Smooth muscle cell (in vitro differentiated cells): ENCODE results near the gene DAP. TPM values are rescaled to one million over a fixed set of nuclear protein-coding genes. Genes with fewer than 3 reads are reported as not detected.

Source experiments
- DNase-seq: peaks from one replicate; lab custom pipeline; 2025; ENCODE audit not compliant: unreplicated experiment; lab: John Stamatoyannopoulos, UW
- H2AFZ ChIP-seq: fragments of 200-600 bp; sonication (generic); 2 replicates; pipeline ENCODE4 v1.6.0; 2016; ENCODE audit warnings: antibody characterized with exemption, low read depth, mild to moderate bottlenecking
- H3F3A ChIP-seq: fragments of 200-600 bp; sonication (generic); 2 replicates; pipeline ENCODE4 v1.6.0; 2017; ENCODE audit warnings: antibody characterized with exemption, low read depth
- H3K27ac ChIP-seq: fragments of 200-600 bp; sonication (generic); 2 replicates; pipeline ENCODE4 v1.5.1; 2016; ENCODE audit warnings: low read depth, mild to moderate bottlenecking
- H3K27me3 ChIP-seq: fragments of 200-600 bp; sonication (generic); 2 replicates; pipeline ENCODE4 v1.6.1; 2016; ENCODE audit warnings: low read depth, mild to moderate bottlenecking
- H3K36me3 ChIP-seq: fragments of 200-600 bp; sonication (generic); 2 replicates; pipeline ENCODE4 v1.5.1; 2016; ENCODE audit warnings: low read depth
- H3K4me1 ChIP-seq: fragments of 200-600 bp; sonication (generic); 2 replicates; pipeline ENCODE4 v1.5.1; 2016; ENCODE audit warnings: low read depth
- H3K4me2 ChIP-seq: fragments of 200-600 bp; sonication (generic); 2 replicates; pipeline ENCODE4 v1.6.0; 2016; ENCODE audit warnings: mild to moderate bottlenecking
- H3K4me3 ChIP-seq: fragments of 200-600 bp; sonication (generic); 2 replicates; pipeline ENCODE4 v1.5.1; 2016; ENCODE audit warnings: mild to moderate bottlenecking
- H3K79me2 ChIP-seq: fragments of 200-600 bp; sonication (generic); 2 replicates; pipeline ENCODE4 v1.6.0; 2016; ENCODE audit warnings: low read depth, mild to moderate bottlenecking
- H3K9ac ChIP-seq: fragments of 200-600 bp; sonication (generic); 2 replicates; pipeline ENCODE4 v1.6.0; 2016; ENCODE audit warnings: low read depth
- H3K9me3 ChIP-seq: fragments of 200-600 bp; sonication (generic); replicated peaks from 2 replicates; pipeline ENCODE4 v1.5.1; 2016; ENCODE audit warnings: low read depth
- H4K20me1 ChIP-seq: fragments of 200-600 bp; sonication (generic); 2 replicates; pipeline ENCODE4 v1.6.0; 2016; ENCODE audit warnings: low read depth
- CTCF ChIP-seq: fragments of 200-600 bp; sonication (generic); IDR thresholded peaks from 2 replicates; pipeline ENCODE4 v1.5.1; 2017; ENCODE audit warnings: borderline replicate concordance, mild to moderate bottlenecking, antibody characterized with exemption; ENCODE audit not compliant: insufficient read depth, poor library complexity, severe bottlenecking
- WGBS: methylation state at CpG from one replicate; pipeline ENCODE4 v1.1.7; 2016; ENCODE audit warnings: low lambda C conversion rate; 5-methylcytosine and 5-hydroxymethylcytosine counted together
- polyA plus RNA-seq: library from polyadenylated mRNA; unstranded; fragments of >200 nt; fragmentation: Nextera tagmentation; extraction: Ambion mirVana; gene quantifications from 2 replicates; pipeline ENCODE4 v1.2.1, GENCODE V29; 2016
- total RNA-seq: library from RNA; depleted of rRNA; stranded (reverse); fragments of >200 nt; gene quantifications from 2 replicates; pipeline ENCODE4 v1.2.3, GENCODE V29; 2014

The DAP gene
- total and polyA plus RNA-seq, 2 experiments from 2014 or later, result 52.3 to 190 TPM

GRCh38 chr5:10645671-10646070 lies 115.4 kb downstream of the DAP start:
- no peak for TF ChIP-seq CTCF
- H3K4me3 ChIP-seq, result no peak overlapping the region
- no peak for DNase-seq
- H2AFZ ChIP-seq, result no peak overlapping the region
- H3K4me2 ChIP-seq, result no peak overlapping the region
- no peak overlapping the region for H3K27ac ChIP-seq
- 85% methylated on average over 6 of the region's 6 CpGs for WGBS
- H3K79me2 ChIP-seq, result no peaks in the 10 kb centered on the region
- no peaks in the 10 kb centered on the region for H3K27me3 ChIP-seq
- H4K20me1 ChIP-seq, result no peaks in the 10 kb centered on the region
- no peaks in the 10 kb centered on the region for H3K36me3 ChIP-seq
- H3K9me3 ChIP-seq, result no peaks in the 10 kb centered on the region
- H3K9ac ChIP-seq, result no peak overlapping the region
- H3K4me1 ChIP-seq, result no peaks in the 10 kb centered on the region
- H3F3A ChIP-seq, result no peaks in the 10 kb centered on the region

GRCh38 chr5:10645146-10645545 lies 115.9 kb downstream of the DAP start:
- no peak for TF ChIP-seq CTCF
- Histone ChIP-seq H3K4me3 (no peak overlapping the region), H3K27me3 (no peaks in the 10 kb centered on the region), H3K4me1 (no peaks in the 10 kb centered on the region), H3K9ac (no peak overlapping the region), H3K36me3 (no peaks in the 10 kb centered on the region), H3K27ac (no peak overlapping the region), H2AFZ (no peak overlapping the region), H3K4me2 (no peak overlapping the region), H4K20me1 (no peaks in the 10 kb centered on the region), H3F3A (no peaks in the 10 kb centered on the region), H3K79me2 (no peaks in the 10 kb centered on the region), H3K9me3 (no peaks in the 10 kb centered on the region)
- WGBS, result 93% methylated on average over 3 of the region's 3 CpGs
- no peak for DNase-seq

- Histone ChIP-seq H3K36me3 (no peaks in the 10 kb centered on the region), H4K20me1 (no peaks in the 10 kb centered on the region), H3F3A (no peaks in the 10 kb centered on the region), H3K27me3 (no peaks in the 10 kb centered on the region), H3K27ac (no peak overlapping the region), H3K4me1 (no peaks in the 10 kb centered on the region), H2AFZ (no peak overlapping the region), H3K79me2 (no peaks in the 10 kb centered on the region), H3K4me2 (no peak overlapping the region), H3K9ac (no peak overlapping the region), H3K4me3 (no peak overlapping the region), H3K9me3 (no peaks in the 10 kb centered on the region)
- no peak for DNase-seq
- 84% methylated on average over 9 of the region's 9 CpGs for WGBS
- TF ChIP-seq CTCF, result no peak
Observed at GRCh38 chr5:10644192-10644591, 116.8 kb downstream of the DAP start.

GRCh38 chr5:10642367-10642766 lies 118.7 kb downstream of the DAP start:
- Histone ChIP-seq H3K36me3 (no peaks in the 10 kb centered on the region), H3K4me2 (no peak overlapping the region), H2AFZ (no peak overlapping the region), H3K79me2 (no peaks in the 10 kb centered on the region), H3K9me3 (no peaks in the 10 kb centered on the region), H3K27ac (no peak overlapping the region), H3K4me3 (no peak overlapping the region), H3K27me3 (no peaks in the 10 kb centered on the region), H3K4me1 (no peaks in the 10 kb centered on the region), H3K9ac (no peak overlapping the region), H3F3A (no peaks in the 10 kb centered on the region), H4K20me1 (no peaks in the 10 kb centered on the region)
- no peak for TF ChIP-seq CTCF
- 87% methylated on average over 7 of the region's 7 CpGs for WGBS
- no peak for DNase-seq
